ES-I3 (cell line): Measurements from ENCODE around the gene LETM1.

Experiments used
- H3K36me3 ChIP-seq: 2 replicates; pipeline ENCODE4 v1.6.1; 2013; ENCODE audit warnings: mild to moderate bottlenecking, low read length, control low read depth, moderate library complexity; ENCODE audit not compliant: insufficient read depth
- H3K4me1 ChIP-seq: 2 replicates; pipeline ENCODE4 v1.6.1; 2013; ENCODE audit warnings: mild to moderate bottlenecking, control low read depth, low read length; ENCODE audit not compliant: insufficient read depth
- H3K9ac ChIP-seq: 2 replicates; pipeline ENCODE4 v1.6.1; 2013; ENCODE audit warnings: low read depth, mild to moderate bottlenecking, low read length, moderate library complexity
- H3K9me3 ChIP-seq: 2 replicates; pipeline ENCODE4 v1.6.1; 2013; ENCODE audit warnings: mild to moderate bottlenecking, low read length, moderate library complexity; ENCODE audit not compliant: control insufficient read depth, insufficient read depth

LETM1 gene

GRCh38 chr4:1764670-1765069 is 91.3 kb downstream of the LETM1 start:
- H3K4me1 ChIP-seq, result peaks cover 30% of the 10 kb centered on the region; the same call in 1 of the 2 replicates
- no peaks in the 10 kb centered on the region for H3K36me3 ChIP-seq
- no peaks in the 10 kb centered on the region for H3K9me3 ChIP-seq
- no peak overlapping the region for H3K9ac ChIP-seq

GRCh38 chr4:1763550-1764080 is 92.3 kb downstream of the LETM1 start:
- Histone ChIP-seq H3K9me3 (no peaks in the 10 kb centered on the region), H3K9ac (no peak overlapping the region), H3K4me1 (peaks cover 27% of the 10 kb centered on the region; the same call in 1 of the 2 replicates), H3K36me3 (no peaks in the 10 kb centered on the region)

GRCh38 chr4:1763070-1763549 is 92.8 kb downstream of the LETM1 start:
- H3K9me3 ChIP-seq, result no peaks in the 10 kb centered on the region
- H3K36me3 ChIP-seq, result no peaks in the 10 kb centered on the region
- peaks cover 22% of the 10 kb centered on the region; the same call in 1 of the 2 replicates for H3K4me1 ChIP-seq
- no peak overlapping the region for H3K9ac ChIP-seq

GRCh38 chr4:1762264-1763010 is 93.5 kb downstream of the LETM1 start:
- no peak overlapping the region for H3K9ac ChIP-seq
- peaks cover 21% of the 10 kb centered on the region; the same call in 1 of the 2 replicates for H3K4me1 ChIP-seq
- H3K36me3 ChIP-seq, result no peaks in the 10 kb centered on the region
- no peaks in the 10 kb centered on the region for H3K9me3 ChIP-seq
